GM23338 (cell line): Measurements from ENCODE around the gene SPATS1.

Source experiments
- CTCF ChIP-seq, 2 experiments: fragments of 200-600 bp in 1 of 2; sonication (generic) in 1 of 2; conservative IDR thresholded peaks; 2 replicates each; pipeline versions ENCODE4 v1.5.1 to v1.6.1; 2016 to 2017; ENCODE audit warnings: antibody characterized with exemption in 2 of 2, low read depth in 2 of 2, mild to moderate bottlenecking in 2 of 2, moderate library complexity in 1 of 2
- EZH2 ChIP-seq: fragments of 200-600 bp; sonication (generic); IDR thresholded peaks from one replicate; pipeline ENCODE4 v1.8.0; 2017; ENCODE audit warnings: antibody characterized with exemption, mild to moderate bottlenecking, low read depth; ENCODE audit not compliant: unreplicated experiment
- EZH2phosphoT487 ChIP-seq: fragments of 200-600 bp; sonication (generic); IDR thresholded peaks from one replicate; pipeline ENCODE4 v1.8.1; 2018; ENCODE audit warnings: antibody characterized with exemption; ENCODE audit not compliant: unreplicated experiment
- POLR2AphosphoS5 ChIP-seq: IDR thresholded peaks from 2 replicates; pipeline ENCODE4 v1.6.1; 2016; ENCODE audit warnings: antibody characterized with exemption, low read depth
- REST ChIP-seq: IDR thresholded peaks from one replicate; pipeline ENCODE4 v1.6.1; 2018; ENCODE audit warnings: antibody characterized with exemption; ENCODE audit not compliant: unreplicated experiment
- ZNF114 ChIP-seq: fragments of 250-450 bp; sonication (Bioruptor Pico); IDR thresholded peaks from 2 replicates; pipeline ENCODE4 v1.5.0; 2020; ENCODE audit warnings: mild to moderate bottlenecking, moderate library complexity

GRCh38 chr6:44298055-44298803, 44.2 kb upstream of the SPATS1 start:
- TF ChIP-seq CTCF (conservative IDR thresholded peaks at IDR 0.05; ENCODE audit: low read depth in 2 of 2) (0 out of 4 replicates have a peak, but pooled peaks of 1 of the 2 experiments have one; percentile 14), EZH2phosphoT487 (no peak), POLR2AphosphoS5 (peak; percentile 50; the same call in 1 of the 2 replicates), EZH2 (no peak), ZNF114 (CRISPR knock-in tag) (no peak), REST (no peak)
